Aorta (tissue), 5 donors: Measurements from ENCODE around the gene THAP4. TPM values are rescaled to one million over a fixed set of nuclear protein-coding genes. Genes with fewer than 3 reads are reported as not detected.
A peak's percentile ranks its signal among the peaks of the same experiment; 100 is the strongest.

ENCODE experiments used
- ATAC-seq: fragments of 200-7000 bp; cut with Tn5 transposase; one replicate; pipeline ENCODE4 v1.9.1; 2022; ENCODE audit warnings: moderate library complexity; ENCODE audit not compliant: low FRiP score
- DNase-seq, 2 donors: peaks; one replicate each; pipeline ENCODE4 v3.0.0-alpha.2; 2020
- H3K27ac ChIP-seq, 2 donors: one replicate each; pipeline ENCODE4 v1.5.1; 2013; ENCODE audit warnings: low read length in 2 of 2, mild to moderate bottlenecking in 2 of 2, moderate library complexity in 2 of 2, control low read depth in 1 of 2, inconsistent platforms in 1 of 2, low read depth in 1 of 2
- H3K27me3 ChIP-seq, 2 donors: one replicate each; pipeline ENCODE4 v1.6.1; 2013; ENCODE audit warnings: control low read depth in 1 of 2, low read length in 1 of 2, mild to moderate bottlenecking in 1 of 2, moderate library complexity in 1 of 2; ENCODE audit not compliant: insufficient read depth in 2 of 2, control insufficient read depth in 1 of 2
- H3K36me3 ChIP-seq, 2 donors: one replicate each; pipeline ENCODE4 v1.6.1; 2013; ENCODE audit warnings: control low read depth in 1 of 2, low read length in 1 of 2, mild to moderate bottlenecking in 1 of 2; ENCODE audit not compliant: insufficient read depth in 2 of 2, control insufficient read depth in 1 of 2
- H3K4me1 ChIP-seq, 2 donors: one replicate each; pipeline ENCODE4 v1.6.1; 2013; ENCODE audit warnings: low read length in 2 of 2, control low read depth in 1 of 2, mild to moderate bottlenecking in 1 of 2, moderate library complexity in 1 of 2; ENCODE audit not compliant: insufficient read depth in 2 of 2, control insufficient read depth in 1 of 2
- H3K4me3 ChIP-seq, 2 donors: one replicate each; pipeline ENCODE4 v1.5.1; 2013; ENCODE audit warnings: low read length in 2 of 2, control low read depth in 1 of 2, mild to moderate bottlenecking in 1 of 2
- H3K9me3 ChIP-seq: one replicate; pipeline ENCODE4 v1.6.1; 2013; ENCODE audit warnings: mild to moderate bottlenecking, low read length; ENCODE audit not compliant: control insufficient read depth
- WGBS, 2 donors: extraction: QIAGEN DNeasy Blood & Tissue Kit; methylation state at CpG; one replicate each; pipeline ENCODE4 v1.1.7; 2013; 5-methylcytosine and 5-hydroxymethylcytosine counted together
- intact Hi-C, 2 donors: fragments of 100-400 bp; cut with DNase I; formaldehyde crosslinking; loops; one replicate each; pipeline versions ENCODE4 v1.14.2 to v1.15.0; 2022
- polyA plus RNA-seq, 2 donors: library from polyadenylated mRNA; stranded (reverse); fragments of 200-250 nt; gene quantifications; one replicate each; pipeline ENCODE4 v1.2.3, GENCODE V29; 2013
- total RNA-seq, 2 donors: library from RNA; stranded (reverse); fragmentation: NEBNext Ultra II Directional; extraction: Animal tissue kit (Norgen Biotek cat#: 25700); gene quantifications; one replicate each; pipeline ENCODE4 v1.2.1, GENCODE V29; 2021
- donor health status: healthy with polysubstance abuse.
- donor health status: Bipolar disorder and iron deficiency.
- donor health status: DM: no; HTN: no; CAD: no.
- donor health status: DM: no; HTN: no; CAD: no.
- donor health status: DM: yes; HTN: yes; CAD: no.

THAP4 gene
- total and polyA plus RNA-seq, 4 donors: 24.3 to 41.5 (median 30.5) TPM

- ATAC-seq: no peak
- WGBS, 2 donors: 86 to 88% methylated on average over 14 of the region's 14 CpGs
- no peak overlapping the region for H3K27ac ChIP-seq
- intact Hi-C loops: no loop called here
- no peaks in the 10 kb centered on the region for H3K4me1 ChIP-seq
- no peak for DNase-seq
- no peak overlapping the region for H3K4me3 ChIP-seq
- H3K36me3 ChIP-seq: no peaks in the 10 kb centered on the region
- H3K27me3 ChIP-seq: no peaks in the 10 kb centered on the region
- no peaks in the 10 kb centered on the region for H3K9me3 ChIP-seq
Measured at GRCh38 chr2:241645915-241646645, 9.1 kb upstream of the THAP4 start.

GRCh38 chr2:241645056-241645914 is 8.3 kb upstream of the THAP4 start:
- H3K27me3 ChIP-seq: no peaks in the 10 kb centered on the region
- no peak overlapping the region for H3K4me3 ChIP-seq
- H3K9me3 ChIP-seq: no peaks in the 10 kb centered on the region
- no peaks in the 10 kb centered on the region for H3K4me1 ChIP-seq
- H3K36me3 ChIP-seq: no peaks in the 10 kb centered on the region
- intact Hi-C loops: no loop called here
- H3K27ac ChIP-seq: no peak overlapping the region
- 86% methylated on average over 26 of the region's 26 CpGs for WGBS, 2 donors
- DNase-seq (no peak), ATAC-seq (no peak)

- ATAC-seq (no peak), DNase-seq (peak in 1 of 2 donors; percentile 20)
- Histone ChIP-seq H3K27me3 (no peaks in the 10 kb centered on the region), H3K36me3 (no peaks in the 10 kb centered on the region), H3K9me3 (no peaks in the 10 kb centered on the region), H3K4me3 (no peak overlapping the region), H3K27ac (no peak overlapping the region), H3K4me1 (no peaks in the 10 kb centered on the region)
- intact Hi-C loops: no loop called here
- WGBS, 2 donors: 36 to 43% methylated on average over 2 of the region's 2 CpGs
Measured at GRCh38 chr2:241641631-241642030, 4.7 kb upstream of the THAP4 start.

- ATAC-seq (no peak), DNase-seq (peak in 1 of 2 donors; percentile 33)
- H3K27me3 ChIP-seq: no peaks in the 10 kb centered on the region
- no peaks in the 10 kb centered on the region for H3K36me3 ChIP-seq
- H3K4me1 ChIP-seq: no peaks in the 10 kb centered on the region
- no peak overlapping the region for H3K27ac ChIP-seq
- H3K9me3 ChIP-seq: no peaks in the 10 kb centered on the region
- H3K4me3 ChIP-seq: no peak overlapping the region
- WGBS, 2 donors: 87% methylated on average over 8 of the region's 8 CpGs
- intact Hi-C loops: no loop called here
Measured at GRCh38 chr2:241640165-241640795, 3.3 kb upstream of the THAP4 start.

GRCh38 chr2:241639385-241639784 is 2.4 kb upstream of the THAP4 start:
- H3K4me3 ChIP-seq: no peak overlapping the region
- H3K36me3 ChIP-seq: no peaks in the 10 kb centered on the region
- ATAC-seq: no peak
- WGBS, 2 donors: 96% methylated on average over 7 of the region's 7 CpGs
- DNase-seq: peak in 1 of 2 donors; percentile 17
- H3K27me3 ChIP-seq: no peaks in the 10 kb centered on the region
- intact Hi-C loops: no loop called here
- no peak overlapping the region for H3K27ac ChIP-seq
- no peaks in the 10 kb centered on the region for H3K4me1 ChIP-seq
- no peaks in the 10 kb centered on the region for H3K9me3 ChIP-seq

- H3K27me3 ChIP-seq: no peaks in the 10 kb centered on the region
- H3K4me3 ChIP-seq: no peak overlapping the region
- intact Hi-C loops: no loop called here
- DNase-seq (peak in 1 of 2 donors; percentile 56), ATAC-seq (no peak)
- no peaks in the 10 kb centered on the region for H3K9me3 ChIP-seq
- no peak overlapping the region for H3K27ac ChIP-seq
- 94 to 97% methylated on average over 14 of the region's 14 CpGs for WGBS, 2 donors
- H3K36me3 ChIP-seq: no peaks in the 10 kb centered on the region
- no peaks in the 10 kb centered on the region for H3K4me1 ChIP-seq
Measured at GRCh38 chr2:241638940-241639339, 2.0 kb upstream of the THAP4 start.

- DNase-seq (peak in 1 of 2 donors; percentile 82), ATAC-seq (no peak)
- no peaks in the 10 kb centered on the region for H3K27me3 ChIP-seq
- H3K4me1 ChIP-seq: no peaks in the 10 kb centered on the region
- H3K4me3 ChIP-seq: peak overlapping the region; percentile 84 to 99
- intact Hi-C loops: no loop called here
- H3K9me3 ChIP-seq: no peaks in the 10 kb centered on the region
- H3K36me3 ChIP-seq: peaks cover 0 to 1% of the 10 kb centered on the region in 2 donors
- 1% methylated on average over 62 to 67 of the region's 67 CpGs for WGBS, 2 donors
- H3K27ac ChIP-seq: peak overlapping the region in 1 of 2 donors; percentile 38
Measured at GRCh38 chr2:241637795-241638660, 1.1 kb upstream of the THAP4 start.
